HG03439 (cell line): ENCODE measurements around the gene SLC32A1.

ENCODE experiments used
- ATAC-seq: cut with Tn5 transposase; IDR thresholded peaks from one replicate; pipeline ENCODE4 v1.9.1; 2021; ENCODE audit warnings: mild to moderate bottlenecking, moderate library complexity; ENCODE audit not compliant: unreplicated experiment

SLC32A1 gene, protein sequence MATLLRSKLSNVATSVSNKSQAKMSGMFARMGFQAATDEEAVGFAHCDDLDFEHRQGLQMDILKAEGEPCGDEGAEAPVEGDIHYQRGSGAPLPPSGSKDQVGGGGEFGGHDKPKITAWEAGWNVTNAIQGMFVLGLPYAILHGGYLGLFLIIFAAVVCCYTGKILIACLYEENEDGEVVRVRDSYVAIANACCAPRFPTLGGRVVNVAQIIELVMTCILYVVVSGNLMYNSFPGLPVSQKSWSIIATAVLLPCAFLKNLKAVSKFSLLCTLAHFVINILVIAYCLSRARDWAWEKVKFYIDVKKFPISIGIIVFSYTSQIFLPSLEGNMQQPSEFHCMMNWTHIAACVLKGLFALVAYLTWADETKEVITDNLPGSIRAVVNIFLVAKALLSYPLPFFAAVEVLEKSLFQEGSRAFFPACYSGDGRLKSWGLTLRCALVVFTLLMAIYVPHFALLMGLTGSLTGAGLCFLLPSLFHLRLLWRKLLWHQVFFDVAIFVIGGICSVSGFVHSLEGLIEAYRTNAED

DNA sequence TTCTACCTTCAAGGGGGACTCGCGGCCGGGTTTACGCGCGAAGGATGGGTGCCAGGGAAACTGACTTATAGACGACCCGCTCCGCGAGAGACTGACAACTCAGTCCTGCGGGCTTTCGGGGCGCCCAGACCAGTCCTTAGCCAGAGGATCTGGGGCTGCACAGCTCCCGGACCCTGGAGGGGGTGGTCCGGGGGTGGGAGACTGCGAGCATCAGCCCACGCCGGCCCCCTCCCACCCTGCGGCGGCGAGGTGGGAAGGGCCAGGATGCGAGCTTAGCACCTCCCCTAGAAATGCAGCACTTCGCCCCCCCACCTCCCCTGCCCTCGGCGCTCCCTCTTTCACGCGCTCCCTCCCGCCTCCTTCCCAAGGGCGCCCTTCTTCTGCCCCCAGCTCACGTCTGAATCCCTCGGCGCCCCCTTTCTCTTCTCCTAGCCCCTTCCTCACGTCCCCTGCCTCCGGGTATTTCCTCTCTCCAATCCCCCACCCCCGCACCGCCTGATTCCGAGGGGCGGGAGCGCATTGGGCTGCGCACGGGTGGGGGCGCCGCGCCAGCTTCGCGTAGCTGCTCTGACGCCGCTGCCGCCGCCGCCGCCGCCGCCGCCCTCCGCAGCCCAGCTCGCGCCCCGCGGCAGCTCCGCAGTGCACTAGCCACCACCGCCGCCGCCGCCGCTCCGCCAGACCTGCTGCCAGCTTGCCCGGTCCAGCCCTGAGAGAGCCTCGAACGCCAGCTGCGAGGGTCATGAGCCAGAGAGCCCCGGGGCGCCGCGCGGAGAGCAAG is at the start of gene SLC32A1:
Gene SLC32A1, plus strand, starts transcription at position 639 of the 778 bp plus-strand sequence. CDS start 239 bp downstream, outside the sequence.
- ATAC-seq, result no peak

GRCh38 chr20:38674765-38675133 is 49.5 kb upstream of the SLC32A1 start:
- ATAC-seq, result no peak

DNA sequence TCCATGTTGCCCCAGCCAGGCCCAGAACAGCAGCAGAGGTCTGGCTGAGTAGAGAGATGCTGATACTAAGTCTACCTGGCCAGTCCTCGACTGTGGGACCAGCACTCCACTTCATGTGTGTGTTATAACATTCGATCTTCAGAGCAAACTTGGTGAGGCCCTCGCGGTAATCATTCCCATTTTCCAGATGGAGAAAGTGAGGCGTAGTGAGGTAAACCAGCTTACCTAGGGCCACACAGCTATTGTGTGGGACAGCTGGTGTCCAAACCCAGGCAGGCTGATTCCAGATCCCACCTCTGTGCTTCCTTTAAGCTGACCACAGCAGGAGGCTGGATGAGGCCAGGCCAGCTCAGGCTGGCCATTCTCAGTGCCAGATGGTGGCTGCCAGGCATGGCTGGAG is 47.7 kb upstream of the SLC32A1 start:
- no peak for ATAC-seq

GRCh38 chr20:38680500-38681306 is 43.6 kb upstream of the SLC32A1 start:
- no peak for ATAC-seq

DNA sequence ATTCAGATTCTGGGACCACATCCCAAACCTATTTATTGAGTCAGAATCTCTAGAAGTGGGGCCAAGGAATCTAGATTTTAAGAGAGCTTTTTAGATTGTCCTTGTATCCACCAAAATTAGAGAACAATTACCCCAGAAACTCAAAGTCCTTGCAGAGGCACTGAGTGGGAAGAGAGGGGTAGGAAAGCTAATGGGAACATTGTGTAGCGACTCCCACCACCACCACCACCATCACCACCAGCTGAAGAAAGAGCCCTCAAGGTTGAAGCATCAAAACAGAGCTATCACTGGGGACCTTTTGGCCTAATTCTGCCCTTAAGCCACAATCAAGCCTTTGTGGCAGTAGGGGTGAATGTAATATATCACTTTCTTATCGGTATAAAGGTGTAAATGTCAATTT is 39.0 kb upstream of the SLC32A1 start:
- no peak for ATAC-seq

GRCh38 chr20:38685853-38686473 is 38.3 kb upstream of the SLC32A1 start:
- no peak for ATAC-seq

GRCh38 chr20:38692436-38693411 is 31.6 kb upstream of the SLC32A1 start:
- ATAC-seq, result no peak

GRCh38 chr20:38697306-38697705 is 27.0 kb upstream of the SLC32A1 start:
- no peak for ATAC-seq

- ATAC-seq, result no peak
These were observed 25.7 kb upstream of the SLC32A1 start for GRCh38 chr20:38698541-38698940.

DNA sequence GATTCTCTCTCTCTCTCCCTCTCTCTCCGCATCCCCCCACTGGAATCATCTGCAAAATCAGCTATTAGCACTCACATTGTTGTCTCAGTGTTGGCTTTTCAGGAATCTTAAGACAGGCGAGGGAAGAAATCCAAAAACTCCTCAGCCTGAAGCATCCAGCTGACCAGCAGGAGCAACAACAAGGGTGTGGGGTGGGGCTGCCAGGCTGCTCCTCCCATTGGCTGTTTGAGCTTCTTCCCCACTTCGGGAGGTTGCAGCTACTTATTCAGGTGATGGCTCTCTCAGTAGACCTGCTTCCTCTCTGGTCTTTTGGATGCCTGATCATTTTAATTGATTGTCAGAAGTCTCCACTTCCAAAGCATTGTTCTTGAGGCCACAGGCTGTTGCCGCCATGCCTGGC is 24.1 kb upstream of the SLC32A1 start:
- ATAC-seq, result no peak

GRCh38 chr20:38700926-38701325 is 23.4 kb upstream of the SLC32A1 start:
- ATAC-seq, result no peak

GRCh38 chr20:38703526-38703925 is 20.8 kb upstream of the SLC32A1 start:
- no peak for ATAC-seq

- no peak for ATAC-seq
These were observed 20.1 kb upstream of the SLC32A1 start for GRCh38 chr20:38704136-38704535.

GRCh38 chr20:38706509-38706908 is 17.8 kb upstream of the SLC32A1 start:
- ATAC-seq, result no peak

- no peak for ATAC-seq
These were observed 10.0 kb upstream of the SLC32A1 start for GRCh38 chr20:38714308-38714707.

GRCh38 chr20:38715646-38716045 is 8.6 kb upstream of the SLC32A1 start:
- no peak for ATAC-seq

DNA sequence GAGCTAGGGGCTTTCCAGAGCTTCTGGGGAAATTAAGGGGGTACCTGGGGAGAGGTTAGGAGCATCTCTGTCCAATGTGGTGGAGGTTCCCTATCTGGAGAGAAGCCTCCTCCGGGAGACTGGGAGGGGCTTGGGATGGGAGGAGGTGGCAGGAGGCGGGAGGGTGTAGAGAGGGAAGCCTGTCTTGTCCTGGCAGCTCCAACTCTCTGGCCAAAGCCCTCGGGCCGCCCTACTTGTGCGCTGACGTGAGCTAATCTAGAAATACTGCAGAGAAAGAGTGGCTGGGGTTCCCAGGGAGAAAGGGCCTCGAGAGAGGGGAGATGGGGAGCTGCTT is 1.6 kb upstream of the SLC32A1 start:
- ATAC-seq, result no peak

DNA sequence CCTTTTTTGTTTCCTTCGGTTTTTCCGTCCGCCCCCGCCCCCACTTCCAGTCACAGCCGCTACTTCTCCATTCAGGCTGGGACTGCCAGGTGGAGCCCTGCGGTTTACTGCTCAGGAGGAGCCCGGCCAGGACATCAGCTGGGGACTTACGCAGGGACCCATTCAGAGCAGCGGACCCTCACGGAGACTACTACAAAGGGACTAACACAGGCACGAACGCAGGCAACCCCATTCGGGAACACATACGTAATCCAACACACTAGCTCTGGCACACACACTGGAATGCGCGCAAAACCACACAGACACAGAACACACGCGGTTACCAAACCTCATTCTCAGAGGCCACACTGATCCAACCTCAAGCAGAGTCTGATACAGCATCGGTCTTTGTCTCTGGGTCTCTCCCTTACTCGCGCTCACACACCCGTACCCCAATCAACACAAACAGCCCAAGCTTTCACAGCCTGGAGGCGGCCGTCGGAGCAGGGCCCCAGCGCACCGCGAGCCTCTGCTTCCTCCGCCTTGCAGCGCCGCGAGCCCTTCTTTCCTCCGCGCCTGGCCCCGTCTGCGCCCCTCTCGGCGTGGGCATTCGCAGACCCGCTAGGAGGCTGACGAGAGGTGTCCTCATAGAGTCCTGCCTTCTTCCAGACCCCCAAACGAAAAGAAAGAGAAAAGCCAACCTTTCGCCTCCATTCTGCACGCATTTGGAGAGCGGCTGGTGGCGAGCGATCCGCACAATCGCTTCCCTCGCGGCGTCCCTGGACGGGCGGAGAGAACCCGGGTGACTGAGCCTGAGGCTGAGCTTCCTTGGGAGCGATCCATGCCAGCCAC is 1.1 kb upstream of the SLC32A1 start:
- ATAC-seq, result no peak
